Measurements from ENCODE around the gene ZNF526.

- TF ChIP-seq, protein P1, sequence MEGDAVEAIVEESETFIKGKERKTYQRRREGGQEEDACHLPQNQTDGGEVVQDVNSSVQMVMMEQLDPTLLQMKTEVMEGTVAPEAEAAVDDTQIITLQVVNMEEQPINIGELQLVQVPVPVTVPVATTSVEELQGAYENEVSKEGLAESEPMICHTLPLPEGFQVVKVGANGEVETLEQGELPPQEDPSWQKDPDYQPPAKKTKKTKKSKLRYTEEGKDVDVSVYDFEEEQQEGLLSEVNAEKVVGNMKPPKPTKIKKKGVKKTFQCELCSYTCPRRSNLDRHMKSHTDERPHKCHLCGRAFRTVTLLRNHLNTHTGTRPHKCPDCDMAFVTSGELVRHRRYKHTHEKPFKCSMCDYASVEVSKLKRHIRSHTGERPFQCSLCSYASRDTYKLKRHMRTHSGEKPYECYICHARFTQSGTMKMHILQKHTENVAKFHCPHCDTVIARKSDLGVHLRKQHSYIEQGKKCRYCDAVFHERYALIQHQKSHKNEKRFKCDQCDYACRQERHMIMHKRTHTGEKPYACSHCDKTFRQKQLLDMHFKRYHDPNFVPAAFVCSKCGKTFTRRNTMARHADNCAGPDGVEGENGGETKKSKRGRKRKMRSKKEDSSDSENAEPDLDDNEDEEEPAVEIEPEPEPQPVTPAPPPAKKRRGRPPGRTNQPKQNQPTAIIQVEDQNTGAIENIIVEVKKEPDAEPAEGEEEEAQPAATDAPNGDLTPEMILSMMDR (conservative IDR thresholded peaks at IDR 0.05 in 1 of 2, IDR thresholded peaks at IDR 0.05 in 1 of 2; ENCODE audit: extremely low read depth in 1 of 2, insufficient read depth in 1 of 2, low read depth in 1 of 2, low read length in 2 of 2), result no peak
- no peak for TF ChIP-seq EZH2 (IDR thresholded peaks at IDR 0.05; ENCODE audit: borderline replicate concordance, low read length)
Measured at GRCh38 chr19:42189133-42189532, 31.0 kb upstream of the ZNF526 start.

Data from mammary epithelial cell (primary cell).